HG03060 (cell line): ENCODE measurements around the gene WWOX.

Source experiments
- ATAC-seq: cut with Tn5 transposase; IDR thresholded peaks from one replicate; pipeline ENCODE4 v1.9.1; 2021; ENCODE audit warnings: low read depth, moderate number of reproducible peaks; ENCODE audit not compliant: unreplicated experiment

WWOX gene

GRCh38 chr16:78425281-78425680, 325.8 kb downstream of the WWOX start:
- ATAC-seq: no peak

GRCh38 chr16:78425891-78426510, 326.5 kb downstream of the WWOX start:
- ATAC-seq: no peak

GRCh38 chr16:78428193-78428592, 328.7 kb downstream of the WWOX start:
- ATAC-seq: no peak

GRCh38 chr16:78430281-78430680, 330.8 kb downstream of the WWOX start:
- ATAC-seq: no peak

GRCh38 chr16:78431004-78431670, 331.7 kb downstream of the WWOX start:
- no peak for ATAC-seq

GRCh38 chr16:78431701-78432100, 332.2 kb downstream of the WWOX start:
- no peak for ATAC-seq

GRCh38 chr16:78432451-78432850, 333.0 kb downstream of the WWOX start:
- no peak for ATAC-seq

- no peak for ATAC-seq
Observed at GRCh38 chr16:78433116-78433515, 333.7 kb downstream of the WWOX start.

- no peak for ATAC-seq
Observed at GRCh38 chr16:78434401-78434800, 334.9 kb downstream of the WWOX start.

GRCh38 chr16:78435260-78435659, 335.8 kb downstream of the WWOX start:
- ATAC-seq: no peak

- no peak for ATAC-seq
Observed at GRCh38 chr16:78436023-78436422, 336.6 kb downstream of the WWOX start.

- ATAC-seq: no peak
Observed at GRCh38 chr16:78436846-78437245, 337.4 kb downstream of the WWOX start.

- ATAC-seq: no peak
Observed at GRCh38 chr16:78437352-78437968, 338.0 kb downstream of the WWOX start.

- no peak for ATAC-seq
Observed at GRCh38 chr16:78438219-78438618, 338.8 kb downstream of the WWOX start.

GRCh38 chr16:78438632-78439031, 339.2 kb downstream of the WWOX start:
- no peak for ATAC-seq

- ATAC-seq: no peak
Observed at GRCh38 chr16:78439646-78440045, 340.2 kb downstream of the WWOX start.

- no peak for ATAC-seq
Observed at GRCh38 chr16:78441298-78441697, 341.8 kb downstream of the WWOX start.

- no peak for ATAC-seq
Observed at GRCh38 chr16:78443542-78444364, 344.3 kb downstream of the WWOX start.

- ATAC-seq: no peak
Observed at GRCh38 chr16:78445818-78446217, 346.4 kb downstream of the WWOX start.

- ATAC-seq: no peak
Observed at GRCh38 chr16:78446486-78446885, 347.0 kb downstream of the WWOX start.

GRCh38 chr16:78446992-78447563, 347.6 kb downstream of the WWOX start:
- ATAC-seq: no peak
